HG02885 (cell line): ENCODE measurements around the gene HBZ.
"Not testable (repeated sequence)": the region's sequence is repeated elsewhere in the genome, so short reads cannot be mapped to it uniquely, and the experiment has no call there.

Experiments used
- ATAC-seq: cut with Tn5 transposase; IDR thresholded peaks from one replicate; pipeline ENCODE4 v1.9.1; 2021; ENCODE audit warnings: mild to moderate bottlenecking; ENCODE audit not compliant: unreplicated experiment, poor library complexity

Gene HBZ

DNA sequence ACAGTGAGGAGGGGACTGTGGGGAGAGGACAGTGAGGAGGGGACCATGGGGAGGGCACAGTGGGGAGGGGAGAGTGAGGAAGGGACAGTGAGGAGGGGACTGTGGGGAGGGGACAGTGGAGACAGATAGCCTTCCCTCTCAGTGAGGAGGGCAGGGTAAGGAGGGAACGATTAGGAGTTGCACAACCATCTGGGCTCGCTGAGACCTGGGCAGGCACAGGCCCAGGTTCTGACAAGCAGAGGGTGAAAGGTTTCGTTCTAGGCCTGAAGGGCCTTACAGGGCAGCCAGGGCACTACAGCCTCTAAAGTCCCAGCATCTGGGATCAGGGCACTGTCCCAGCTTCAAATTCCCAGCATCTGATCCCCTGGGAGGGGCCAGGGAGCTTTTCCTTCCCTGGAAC is 11.3 kb downstream of the HBZ start:
- not testable (repeated sequence) for ATAC-seq

DNA sequence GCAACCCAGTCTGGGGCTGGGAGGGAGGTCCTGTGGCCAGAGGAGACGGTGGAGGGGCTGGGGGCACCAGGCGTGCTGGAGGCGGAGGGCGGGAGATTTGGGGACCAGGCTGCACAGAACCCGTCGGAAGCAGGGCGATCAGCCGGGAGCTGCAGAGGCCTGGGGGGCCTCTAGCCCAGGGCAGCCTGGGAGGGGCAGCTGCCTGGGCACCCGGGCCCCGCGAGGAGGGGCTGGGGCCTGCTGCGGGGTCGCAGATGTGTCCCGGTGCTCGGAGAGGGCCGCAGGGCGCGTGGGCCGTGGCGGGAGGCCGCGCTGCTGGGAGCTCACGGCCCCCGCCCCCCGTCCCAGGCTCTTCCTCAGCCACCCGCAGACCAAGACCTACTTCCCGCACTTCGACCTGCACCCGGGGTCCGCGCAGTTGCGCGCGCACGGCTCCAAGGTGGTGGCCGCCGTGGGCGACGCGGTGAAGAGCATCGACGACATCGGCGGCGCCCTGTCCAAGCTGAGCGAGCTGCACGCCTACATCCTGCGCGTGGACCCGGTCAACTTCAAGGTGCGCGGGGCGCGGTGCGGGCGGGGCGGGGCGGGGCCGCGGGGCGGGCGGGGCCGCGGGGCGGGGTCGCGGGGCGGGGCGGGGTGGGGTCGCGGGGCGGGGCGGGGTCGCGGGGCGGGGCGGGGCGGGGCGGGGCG is 11.8 kb downstream of the HBZ start:
- not testable (repeated sequence) for ATAC-seq

DNA sequence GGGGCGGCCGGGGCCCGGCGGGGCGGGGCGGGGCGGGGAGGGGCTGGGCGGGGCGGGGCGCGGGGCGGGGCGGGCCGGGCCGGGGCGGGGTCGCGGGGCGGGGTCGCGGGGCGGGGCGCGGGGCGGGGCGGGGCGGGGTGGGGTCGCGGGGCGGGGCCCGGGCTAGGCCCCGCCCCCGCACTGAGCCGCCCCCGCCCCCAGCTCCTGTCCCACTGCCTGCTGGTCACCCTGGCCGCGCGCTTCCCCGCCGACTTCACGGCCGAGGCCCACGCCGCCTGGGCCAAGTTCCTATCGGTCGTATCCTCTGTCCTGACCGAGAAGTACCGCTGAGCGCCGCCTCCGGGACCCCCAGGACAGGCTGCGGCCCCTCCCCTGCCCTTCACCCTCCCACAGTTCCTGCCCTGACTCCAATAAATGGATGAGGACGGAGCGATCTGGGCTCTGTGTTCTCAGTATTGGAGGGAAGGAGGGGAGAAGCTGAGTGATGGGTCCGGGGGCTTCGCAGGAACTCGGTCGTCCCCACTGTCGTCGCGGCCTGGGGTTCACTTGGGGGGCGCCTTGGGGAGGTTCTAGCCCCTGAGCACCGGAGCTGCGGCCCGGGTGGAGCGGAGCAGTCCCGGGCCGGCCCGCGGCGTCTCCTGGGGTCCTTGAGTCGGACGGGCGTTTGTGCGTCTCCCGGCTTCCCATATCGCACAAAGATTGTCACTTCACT is 12.5 kb downstream of the HBZ start:
- no peak for ATAC-seq

DNA sequence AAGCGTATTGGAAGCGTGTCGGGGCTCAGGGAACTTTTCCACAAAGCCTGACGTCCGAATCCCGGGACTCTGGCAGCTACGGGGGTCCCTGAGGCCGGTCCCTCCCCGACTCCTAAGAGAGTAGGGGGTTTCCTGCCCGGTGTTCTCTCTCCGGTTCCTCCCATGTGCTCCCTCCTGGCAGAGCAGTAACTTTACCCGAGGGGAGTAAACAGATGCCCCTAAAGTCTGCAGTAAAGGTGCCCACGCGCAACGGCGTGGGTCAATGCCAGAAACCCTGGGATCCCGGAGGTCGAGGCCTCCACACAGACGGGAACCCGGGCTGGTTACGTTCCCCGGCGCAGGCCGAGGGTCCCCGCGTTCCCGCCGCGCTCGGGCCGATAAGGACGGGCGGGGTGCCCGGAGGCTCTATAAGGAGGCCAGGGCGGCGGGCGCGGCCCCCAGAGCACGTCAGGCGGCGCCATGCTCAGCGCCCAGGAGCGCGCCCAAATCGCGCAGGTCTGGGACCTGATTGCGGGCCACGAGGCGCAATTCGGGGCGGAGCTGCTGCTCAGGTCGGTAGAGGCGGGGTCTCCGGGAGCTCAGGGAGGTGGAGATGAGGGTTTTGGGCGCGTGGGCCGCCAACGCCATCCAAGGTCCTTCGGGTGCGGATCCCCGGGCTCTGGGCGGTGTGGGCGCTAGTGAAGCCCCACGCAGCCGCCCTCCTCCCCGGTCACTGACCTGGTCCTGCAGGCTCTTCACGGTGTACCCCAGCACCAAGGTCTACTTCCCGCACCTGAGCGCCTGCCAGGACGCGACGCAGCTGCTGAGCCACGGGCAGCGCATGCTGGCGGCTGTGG is 13.3 kb downstream of the HBZ start, which contains the start of gene HBM:
HBM (plus strand) TSS at position 440 of the 836 bp plus-strand sequence; CDS start at position 460, 20 bp downstream.
- no peak for ATAC-seq

DNA sequence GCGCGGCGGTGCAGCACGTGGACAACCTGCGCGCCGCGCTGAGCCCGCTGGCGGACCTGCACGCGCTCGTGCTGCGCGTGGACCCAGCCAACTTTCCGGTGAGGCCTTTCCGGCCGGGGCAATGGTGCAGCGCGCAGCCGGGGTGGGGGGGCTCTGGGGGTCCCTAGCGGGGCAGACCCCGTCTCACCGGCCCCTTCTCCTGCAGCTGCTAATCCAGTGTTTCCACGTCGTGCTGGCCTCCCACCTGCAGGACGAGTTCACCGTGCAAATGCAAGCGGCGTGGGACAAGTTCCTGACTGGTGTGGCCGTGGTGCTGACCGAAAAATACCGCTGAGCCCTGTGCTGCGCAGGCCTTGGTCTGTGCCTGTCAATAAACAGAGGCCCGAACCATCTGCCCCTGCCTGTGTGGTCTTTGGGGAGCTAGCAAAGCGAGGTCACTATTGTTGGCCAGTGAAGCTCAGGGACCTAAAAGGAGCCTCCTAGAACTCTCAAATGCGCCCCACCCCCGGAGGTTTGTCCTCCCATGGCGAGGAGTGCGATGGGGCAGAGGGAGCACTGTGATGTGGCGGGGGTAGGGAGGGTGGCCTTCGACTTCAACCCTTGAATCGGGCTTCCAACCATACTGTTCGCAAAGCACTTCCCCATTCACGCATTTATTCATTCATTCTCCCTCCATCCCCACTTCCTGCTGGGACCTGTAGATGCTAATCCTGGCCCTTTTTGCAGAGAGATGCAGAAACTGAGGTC is 14.1 kb downstream of the HBZ start:
- ATAC-seq = no peak

DNA sequence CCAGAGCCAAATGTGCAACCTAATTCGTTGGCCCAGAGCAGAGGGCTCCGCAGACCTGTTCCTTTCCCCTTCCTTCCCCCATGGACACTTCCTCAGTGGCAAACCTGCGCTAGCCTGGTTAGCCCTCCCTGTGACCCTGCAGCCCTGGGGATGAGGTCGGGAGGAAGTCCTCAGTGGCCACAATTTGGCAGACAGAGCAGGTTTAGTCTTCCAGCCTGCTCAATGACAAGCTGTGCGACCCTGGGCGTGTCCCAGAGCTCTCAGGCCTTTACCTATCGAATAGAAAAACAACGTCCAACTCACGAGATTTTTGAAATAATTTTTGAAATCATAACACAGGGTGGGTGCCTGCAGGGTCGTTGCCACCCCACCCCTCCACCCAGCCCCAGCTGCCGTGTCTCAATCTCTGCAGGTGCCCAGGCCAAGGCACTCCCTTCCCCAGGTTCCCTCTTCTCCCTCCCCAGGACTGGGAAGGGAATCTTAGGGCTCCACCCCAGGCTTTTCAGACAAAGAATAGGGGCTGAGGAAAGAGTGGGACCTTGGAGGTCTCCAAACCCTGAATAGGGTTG is 14.8 kb downstream of the HBZ start:
- no peak for ATAC-seq

DNA sequence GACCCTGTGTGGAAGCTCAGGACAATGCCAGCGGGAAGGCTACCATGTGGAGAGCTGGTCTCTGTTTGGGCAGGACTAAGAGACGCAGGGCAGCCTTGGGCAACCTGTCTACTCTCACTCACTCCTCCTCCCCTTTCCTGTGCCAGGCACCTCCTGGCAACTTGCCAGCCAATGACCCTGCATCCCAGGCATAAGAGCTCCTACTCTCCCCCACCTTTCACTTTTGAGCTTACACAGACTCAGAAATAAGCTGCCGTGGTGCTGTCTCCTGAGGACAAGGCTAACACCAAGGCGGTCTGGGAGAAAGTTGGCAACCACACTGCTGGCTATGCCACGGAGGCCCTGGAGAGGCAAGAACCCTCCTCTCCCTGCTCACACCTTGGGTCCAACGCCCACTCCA is 16.0 kb downstream of the HBZ start:
- ATAC-seq = no peak

DNA sequence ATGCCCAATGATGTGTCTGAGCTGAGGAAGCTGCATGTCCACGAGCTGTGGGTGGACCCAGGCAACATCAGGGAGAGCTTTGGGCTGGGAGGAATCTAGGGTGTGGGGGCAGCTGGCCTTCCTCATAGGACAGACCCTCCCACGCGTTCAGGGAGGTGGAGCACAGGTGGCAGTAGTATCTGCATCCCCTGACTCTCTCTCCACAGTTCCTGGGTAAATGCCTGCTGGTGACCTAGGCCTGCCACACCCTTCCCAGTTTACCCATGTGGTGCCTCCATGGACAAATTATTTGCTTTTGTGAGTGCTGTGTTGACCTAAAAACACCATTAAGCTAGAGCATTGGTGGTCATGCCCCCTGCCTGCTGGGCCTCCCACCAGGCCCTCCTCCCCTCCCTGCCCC is 16.6 kb downstream of the HBZ start:
- ATAC-seq = no peak

DNA sequence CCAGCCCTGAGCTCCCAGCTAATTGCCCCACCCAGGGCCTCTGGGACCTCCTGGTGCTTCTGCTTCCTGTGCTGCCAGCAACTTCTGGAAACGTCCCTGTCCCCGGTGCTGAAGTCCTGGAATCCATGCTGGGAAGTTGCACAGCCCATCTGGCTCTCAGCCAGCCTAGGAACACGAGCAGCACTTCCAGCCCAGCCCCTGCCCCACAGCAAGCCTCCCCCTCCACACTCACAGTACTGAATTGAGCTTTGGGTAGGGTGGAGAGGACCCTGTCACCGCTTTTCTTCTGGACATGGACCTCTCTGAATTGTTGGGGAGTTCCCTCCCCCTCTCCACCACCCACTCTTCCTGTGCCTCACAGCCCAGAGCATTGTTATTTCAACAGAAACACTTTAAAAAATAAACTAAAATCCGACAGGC is 17.7 kb downstream of the HBZ start:
- ATAC-seq = not testable (repeated sequence)

DNA sequence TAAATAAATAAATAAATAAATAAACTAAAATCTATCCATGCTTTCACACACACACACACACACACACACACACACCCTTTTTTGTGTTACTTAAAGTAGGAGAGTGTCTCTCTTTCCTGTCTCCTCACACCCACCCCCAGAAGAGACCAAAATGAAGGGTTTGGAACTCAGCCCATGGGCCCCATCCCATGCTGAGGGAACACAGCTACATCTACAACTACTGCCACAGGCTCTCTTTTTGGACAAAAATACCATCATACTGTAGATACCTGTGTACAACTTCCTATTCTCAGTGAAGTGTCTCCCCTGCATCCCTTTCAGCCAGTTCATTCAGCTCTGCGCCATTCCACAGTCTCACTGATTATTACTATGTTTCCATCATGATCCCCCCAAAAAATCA is 18.3 kb downstream of the HBZ start:
- ATAC-seq = no peak

DNA sequence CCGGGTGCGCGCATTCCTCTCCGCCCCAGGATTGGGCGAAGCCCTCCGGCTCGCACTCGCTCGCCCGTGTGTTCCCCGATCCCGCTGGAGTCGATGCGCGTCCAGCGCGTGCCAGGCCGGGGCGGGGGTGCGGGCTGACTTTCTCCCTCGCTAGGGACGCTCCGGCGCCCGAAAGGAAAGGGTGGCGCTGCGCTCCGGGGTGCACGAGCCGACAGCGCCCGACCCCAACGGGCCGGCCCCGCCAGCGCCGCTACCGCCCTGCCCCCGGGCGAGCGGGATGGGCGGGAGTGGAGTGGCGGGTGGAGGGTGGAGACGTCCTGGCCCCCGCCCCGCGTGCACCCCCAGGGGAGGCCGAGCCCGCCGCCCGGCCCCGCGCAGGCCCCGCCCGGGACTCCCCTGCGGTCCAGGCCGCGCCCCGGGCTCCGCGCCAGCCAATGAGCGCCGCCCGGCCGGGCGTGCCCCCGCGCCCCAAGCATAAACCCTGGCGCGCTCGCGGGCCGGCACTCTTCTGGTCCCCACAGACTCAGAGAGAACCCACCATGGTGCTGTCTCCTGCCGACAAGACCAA is 20.0 kb downstream of the HBZ start, which contains the start of gene HBA2:
HBA2 (plus strand) TSS at position 503 of the 568 bp plus-strand sequence; CDS start at position 540, 37 bp downstream.
- ATAC-seq = not testable (repeated sequence)

DNA sequence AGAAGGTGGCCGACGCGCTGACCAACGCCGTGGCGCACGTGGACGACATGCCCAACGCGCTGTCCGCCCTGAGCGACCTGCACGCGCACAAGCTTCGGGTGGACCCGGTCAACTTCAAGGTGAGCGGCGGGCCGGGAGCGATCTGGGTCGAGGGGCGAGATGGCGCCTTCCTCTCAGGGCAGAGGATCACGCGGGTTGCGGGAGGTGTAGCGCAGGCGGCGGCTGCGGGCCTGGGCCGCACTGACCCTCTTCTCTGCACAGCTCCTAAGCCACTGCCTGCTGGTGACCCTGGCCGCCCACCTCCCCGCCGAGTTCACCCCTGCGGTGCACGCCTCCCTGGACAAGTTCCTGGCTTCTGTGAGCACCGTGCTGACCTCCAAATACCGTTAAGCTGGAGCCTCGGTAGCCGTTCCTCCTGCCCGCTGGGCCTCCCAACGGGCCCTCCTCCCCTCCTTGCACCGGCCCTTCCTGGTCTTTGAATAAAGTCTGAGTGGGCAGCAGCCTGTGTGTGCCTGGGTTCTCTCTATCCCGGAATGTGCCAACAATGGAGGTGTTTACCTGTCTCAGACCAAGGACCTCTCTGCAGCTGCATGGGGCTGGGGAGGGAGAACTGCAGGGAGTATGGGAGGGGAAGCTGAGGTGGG is 20.9 kb downstream of the HBZ start:
- ATAC-seq = not testable (repeated sequence)

DNA sequence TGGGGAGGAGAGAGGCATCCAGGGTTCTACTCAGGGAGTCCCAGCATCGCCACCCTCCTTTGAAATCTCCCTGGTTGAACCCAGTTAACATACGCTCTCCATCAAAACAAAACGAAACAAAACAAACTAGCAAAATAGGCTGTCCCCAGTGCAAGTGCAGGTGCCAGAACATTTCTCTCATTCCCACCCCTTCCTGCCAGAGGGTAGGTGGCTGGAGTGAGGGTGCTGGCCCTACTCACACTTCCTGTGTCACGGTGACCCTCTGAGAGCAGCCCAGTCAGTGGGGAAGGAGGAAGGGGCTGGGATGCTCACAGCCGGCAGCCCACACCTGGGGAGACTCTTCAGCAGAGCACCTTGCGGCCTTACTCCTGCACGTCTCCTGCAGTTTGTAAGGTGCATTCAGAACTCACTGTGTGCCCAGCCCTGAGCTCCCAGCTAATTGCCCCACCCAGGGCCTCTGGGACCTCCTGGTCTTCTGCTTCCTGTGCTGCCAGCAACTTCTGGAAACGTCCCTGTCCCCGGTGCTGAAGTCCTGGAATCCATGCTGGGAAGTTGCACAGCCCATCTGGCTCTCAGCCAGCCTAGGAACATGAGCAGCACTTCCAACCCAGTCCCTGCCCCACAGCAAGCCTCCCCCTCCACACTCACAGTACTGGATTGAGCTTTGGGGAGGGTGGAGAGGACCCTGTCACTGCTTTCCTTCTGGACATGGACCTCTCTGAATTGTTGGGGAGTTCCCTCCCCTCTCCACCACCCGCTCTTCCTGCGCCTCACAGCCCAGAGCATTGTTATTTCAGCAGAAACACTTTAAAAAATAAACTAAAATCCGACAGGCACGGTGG is 21.7 kb downstream of the HBZ start:
- ATAC-seq = not testable (repeated sequence)

DNA sequence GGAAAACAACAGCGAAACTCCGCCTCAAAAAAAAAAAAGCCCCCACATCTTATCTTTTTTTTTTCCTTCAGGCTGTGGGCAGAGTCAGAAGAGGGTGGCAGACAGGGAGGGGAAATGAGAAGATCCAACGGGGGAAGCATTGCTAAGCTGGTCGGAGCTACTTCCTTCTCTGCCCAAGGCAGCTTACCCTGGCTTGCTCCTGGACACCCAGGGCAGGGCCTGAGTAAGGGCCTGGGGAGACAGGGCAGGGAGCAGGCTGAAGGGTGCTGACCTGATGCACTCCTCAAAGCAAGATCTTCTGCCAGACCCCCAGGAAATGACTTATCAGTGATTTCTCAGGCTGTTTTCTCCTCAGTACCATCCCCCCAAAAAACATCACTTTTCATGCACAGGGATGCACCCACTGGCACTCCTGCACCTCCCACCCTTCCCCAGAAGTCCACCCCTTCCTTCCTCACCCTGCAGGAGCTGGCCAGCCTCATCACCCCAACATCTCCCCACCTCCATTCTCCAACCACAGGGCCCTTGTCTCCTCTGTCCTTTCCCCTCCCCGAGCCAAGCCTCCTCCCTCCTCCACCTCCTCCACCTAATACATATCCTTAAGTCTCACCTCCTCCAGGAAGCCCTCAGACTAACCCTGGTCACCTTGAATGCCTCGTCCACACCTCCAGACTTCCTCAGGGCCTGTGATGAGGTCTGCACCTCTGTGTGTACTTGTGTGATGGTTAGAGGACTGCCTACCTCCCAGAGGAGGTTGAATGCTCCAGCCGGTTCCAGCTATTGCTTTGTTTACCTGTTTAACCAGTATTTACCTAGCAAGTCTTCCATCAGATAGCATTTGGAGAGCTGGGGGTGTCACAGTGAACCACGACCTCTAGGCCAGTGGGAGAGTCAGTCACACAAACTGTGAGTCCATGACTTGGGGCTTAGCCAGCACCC is 22.8 kb downstream of the HBZ start:
- ATAC-seq = no peak

DNA sequence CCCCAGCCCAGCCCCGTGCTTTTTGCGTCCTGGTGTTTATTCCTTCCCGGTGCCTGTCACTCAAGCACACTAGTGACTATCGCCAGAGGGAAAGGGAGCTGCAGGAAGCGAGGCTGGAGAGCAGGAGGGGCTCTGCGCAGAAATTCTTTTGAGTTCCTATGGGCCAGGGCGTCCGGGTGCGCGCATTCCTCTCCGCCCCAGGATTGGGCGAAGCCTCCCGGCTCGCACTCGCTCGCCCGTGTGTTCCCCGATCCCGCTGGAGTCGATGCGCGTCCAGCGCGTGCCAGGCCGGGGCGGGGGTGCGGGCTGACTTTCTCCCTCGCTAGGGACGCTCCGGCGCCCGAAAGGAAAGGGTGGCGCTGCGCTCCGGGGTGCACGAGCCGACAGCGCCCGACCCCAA is 23.6 kb downstream of the HBZ start:
- not testable (repeated sequence) for ATAC-seq

DNA sequence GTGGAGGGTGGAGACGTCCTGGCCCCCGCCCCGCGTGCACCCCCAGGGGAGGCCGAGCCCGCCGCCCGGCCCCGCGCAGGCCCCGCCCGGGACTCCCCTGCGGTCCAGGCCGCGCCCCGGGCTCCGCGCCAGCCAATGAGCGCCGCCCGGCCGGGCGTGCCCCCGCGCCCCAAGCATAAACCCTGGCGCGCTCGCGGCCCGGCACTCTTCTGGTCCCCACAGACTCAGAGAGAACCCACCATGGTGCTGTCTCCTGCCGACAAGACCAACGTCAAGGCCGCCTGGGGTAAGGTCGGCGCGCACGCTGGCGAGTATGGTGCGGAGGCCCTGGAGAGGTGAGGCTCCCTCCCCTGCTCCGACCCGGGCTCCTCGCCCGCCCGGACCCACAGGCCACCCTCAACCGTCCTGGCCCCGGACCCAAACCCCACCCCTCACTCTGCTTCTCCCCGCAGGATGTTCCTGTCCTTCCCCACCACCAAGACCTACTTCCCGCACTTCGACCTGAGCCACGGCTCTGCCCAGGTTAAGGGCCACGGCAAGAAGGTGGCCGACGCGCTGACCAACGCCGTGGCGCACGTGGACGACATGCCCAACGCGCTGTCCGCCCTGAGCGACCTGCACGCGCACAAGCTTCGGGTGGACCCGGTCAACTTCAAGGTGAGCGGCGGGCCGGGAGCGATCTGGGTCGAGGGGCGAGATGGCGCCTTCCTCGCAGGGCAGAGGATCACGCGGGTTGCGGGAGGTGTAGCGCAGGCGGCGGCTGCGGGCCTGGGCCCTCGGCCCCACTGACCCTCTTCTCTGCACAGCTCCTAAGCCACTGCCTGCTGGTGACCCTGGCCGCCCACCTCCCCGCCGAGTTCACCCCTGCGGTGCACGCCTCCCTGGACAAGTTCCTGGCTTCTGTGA is 24.3 kb downstream of the HBZ start, which contains the start of gene HBA1:
HBA1 (plus strand) TSS at position 204 of the 906 bp plus-strand sequence; CDS start at position 241, 37 bp downstream.
- ATAC-seq = not testable (repeated sequence)
